ENCODE data around the gene MYBPC1. TPM values are rescaled to one million over a fixed set of nuclear protein-coding genes. Genes with fewer than 3 reads are reported as not detected.

MYBPC1 gene
- total and polyA plus RNA-seq, 2 experiments from 2014 or later = 0.18 TPM; not detected in 1

GRCh38 chr12:101581190-101581589 lies 13.6 kb upstream of the MYBPC1 start (continued):
- TF ChIP-seq CTCF (conservative IDR thresholded peaks at IDR 0.05; ENCODE audit: low read depth in 2 of 2) (no peak), EZH2phosphoT487 (IDR thresholded peaks at IDR 0.05; ENCODE audit: unreplicated experiment) (no peak), CREB1 (CRISPR knock-in tag; IDR thresholded peaks at IDR 0.05; ENCODE audit: low read depth) (no peak), JUNB (IDR thresholded peaks at IDR 0.05; ENCODE audit: unreplicated experiment) (no peak), NANOG (IDR thresholded peaks at IDR 0.05; ENCODE audit: borderline replicate concordance) (no peak), POLR2AphosphoS5 (IDR thresholded peaks at IDR 0.05; ENCODE audit: low read depth) (no peak)

GRCh38 chr12:101582937-101583336 lies 11.8 kb upstream of the MYBPC1 start:
- H3K27me3 Mint-ChIP-seq (ENCODE audit: insufficient read depth, low read depth, poor library complexity) = no peaks in the 10 kb centered on the region
- no peak overlapping the region for H3K27ac Mint-ChIP-seq
- Histone ChIP-seq H3K4me2 (no peak overlapping the region), H3K4me3 (no peak overlapping the region), H3K4me1 (ENCODE audit: insufficient read depth) (peaks cover 5% of the 10 kb centered on the region; the same call in 1 of the 2 replicates), H3K9me2 (ENCODE audit: insufficient read depth) (no peaks in the 10 kb centered on the region), H3K27ac (ENCODE audit: low read depth) (no peak overlapping the region), H4K20me1 (replicated peaks; ENCODE audit: insufficient read depth) (no peaks in the 10 kb centered on the region), H3F3A (replicated peaks; ENCODE audit: low read depth) (no peaks in the 10 kb centered on the region), H2AFZ (no peak overlapping the region), H3K79me2 (replicated peaks; ENCODE audit: insufficient read depth) (no peaks in the 10 kb centered on the region), H3K36me3 (ENCODE audit: insufficient read depth) (no peaks in the 10 kb centered on the region), H3K27me3 (ENCODE audit: insufficient read depth) (no peaks in the 10 kb centered on the region)
- H3K4me1 Mint-ChIP-seq = peaks cover 14% of the 10 kb centered on the region
- no peak overlapping the region for H3K4me3 Mint-ChIP-seq
- ATAC-seq (no peak), DNase-seq (ENCODE audit: low spot score) (no peak)
- H3K9me3 Mint-ChIP-seq = no peaks in the 10 kb centered on the region
- no peaks in the 10 kb centered on the region for H3K36me3 Mint-ChIP-seq (ENCODE audit: low read depth)
- TF ChIP-seq NANOG (IDR thresholded peaks at IDR 0.05; ENCODE audit: borderline replicate concordance) = no peak
- TF ChIP-seq ZNF331 (CRISPR knock-in tag; IDR thresholded peaks at IDR 0.05; ENCODE audit: low read depth) = no peak
- TF ChIP-seq ETS1 (IDR thresholded peaks at IDR 0.05) = no peak
- TF ChIP-seq EZH2 (IDR thresholded peaks at IDR 0.05; ENCODE audit: low read depth, unreplicated experiment) = no peak
- TF ChIP-seq CTCF (conservative IDR thresholded peaks at IDR 0.05; ENCODE audit: low read depth in 2 of 2) = no peak
- TF ChIP-seq ZNF114 (CRISPR knock-in tag; IDR thresholded peaks at IDR 0.05) = no peak
- TF ChIP-seq POLR2AphosphoS5 (IDR thresholded peaks at IDR 0.05; ENCODE audit: low read depth) = no peak
- TF ChIP-seq STAT1 (IDR thresholded peaks at IDR 0.05; ENCODE audit: unreplicated experiment) = no peak
- no peak for TF ChIP-seq JUNB (IDR thresholded peaks at IDR 0.05; ENCODE audit: unreplicated experiment)
- TF ChIP-seq CREB1 (CRISPR knock-in tag; IDR thresholded peaks at IDR 0.05; ENCODE audit: low read depth) = no peak
- no peak for TF ChIP-seq REST (IDR thresholded peaks at IDR 0.05; ENCODE audit: unreplicated experiment)

All from GM23338 (cell line).